Liver (tissue), 3 donors: ENCODE measurements around the gene OR4B1.

Experiments
- ATF3 ChIP-seq: IDR thresholded peaks from 2 replicates; pipeline ENCODE4 v1.6.1; 2016; ENCODE audit warnings: antibody characterized with exemption
- CTCF ChIP-seq: fragments of 150-350 bp; IDR thresholded peaks from 2 replicates; pipeline ENCODE4 v1.5.1; 2017; ENCODE audit warnings: improper control_type of control experiment, low read depth, low read length; ENCODE audit not compliant: missing input control
- GABPA ChIP-seq, 2 donors: IDR thresholded peaks in 1 of 2; conservative IDR thresholded peaks in 1 of 2; 2 replicates each; pipeline ENCODE4 v1.6.1; 2016; ENCODE audit warnings: antibody characterized with exemption in 2 of 2, mild to moderate bottlenecking in 1 of 2, moderate library complexity in 1 of 2
- HNF4G ChIP-seq: IDR thresholded peaks from 2 replicates; pipeline ENCODE4 v1.6.1; 2016; ENCODE audit warnings: antibody characterized with exemption
- JUND ChIP-seq, 2 donors: IDR thresholded peaks; 2 replicates each; pipeline ENCODE4 v1.6.1; 2016; ENCODE audit warnings: antibody characterized with exemption in 2 of 2
- MAX ChIP-seq: IDR thresholded peaks from 2 replicates; pipeline ENCODE4 v1.6.1; 2016; ENCODE audit warnings: antibody characterized with exemption
- NR2F2 ChIP-seq: IDR thresholded peaks from 2 replicates; pipeline ENCODE4 v1.6.1; 2016; ENCODE audit warnings: antibody characterized with exemption
- RAD21 ChIP-seq, 2 donors: IDR thresholded peaks; 2 replicates each; pipeline ENCODE4 v1.6.1; 2016; ENCODE audit warnings: antibody characterized with exemption in 2 of 2, mild to moderate bottlenecking in 2 of 2
- REST ChIP-seq: IDR thresholded peaks from 2 replicates; pipeline ENCODE4 v1.6.1; 2016; ENCODE audit warnings: antibody characterized with exemption, mild to moderate bottlenecking
- RXRA ChIP-seq, 2 donors: IDR thresholded peaks; 2 replicates each; pipeline ENCODE4 v1.6.1; 2017 to 2018; ENCODE audit warnings: antibody characterized with exemption in 2 of 2, mild to moderate bottlenecking in 1 of 2
- SP1 ChIP-seq: IDR thresholded peaks from 2 replicates; pipeline ENCODE4 v1.6.1; 2018; ENCODE audit warnings: antibody characterized with exemption, mild to moderate bottlenecking
- TAF1 ChIP-seq: conservative IDR thresholded peaks from 2 replicates; pipeline ENCODE4 v1.6.1; 2016; ENCODE audit warnings: antibody characterized with exemption, mild to moderate bottlenecking
- YY1 ChIP-seq: IDR thresholded peaks from 2 replicates; pipeline ENCODE4 v1.6.1; 2016; ENCODE audit warnings: antibody characterized with exemption, mild to moderate bottlenecking
- ZBTB33 ChIP-seq: IDR thresholded peaks from 2 replicates; pipeline ENCODE4 v1.6.1; 2016; ENCODE audit warnings: antibody characterized with exemption
- donor health status: healthy.
- donor health status: healthy.

GRCh38 chr11:48261600-48261999, 45.0 kb downstream of the OR4B1 start:
- TF ChIP-seq RXRA (IDR thresholded peaks at IDR 0.05) (no peak), CTCF (no peak), RAD21 (IDR thresholded peaks at IDR 0.05) (no peak), ATF3 (no peak), ZBTB33 (no peak), REST (no peak), GABPA (IDR thresholded peaks at IDR 0.05 in 1 of 2, conservative IDR thresholded peaks at IDR 0.05 in 1 of 2) (no peak), HNF4G (no peak), JUND (IDR thresholded peaks at IDR 0.05) (no peak), MAX (no peak), NR2F2 (no peak), TAF1 (no peak), SP1 (no peak), YY1 (no peak)
